ENCODE measurements around the gene SMARCB1.

GRCh38 chr22:23763954-23764353 is 22.8 kb upstream of the SMARCB1 start:
- TF ChIP-seq, protein P1, sequence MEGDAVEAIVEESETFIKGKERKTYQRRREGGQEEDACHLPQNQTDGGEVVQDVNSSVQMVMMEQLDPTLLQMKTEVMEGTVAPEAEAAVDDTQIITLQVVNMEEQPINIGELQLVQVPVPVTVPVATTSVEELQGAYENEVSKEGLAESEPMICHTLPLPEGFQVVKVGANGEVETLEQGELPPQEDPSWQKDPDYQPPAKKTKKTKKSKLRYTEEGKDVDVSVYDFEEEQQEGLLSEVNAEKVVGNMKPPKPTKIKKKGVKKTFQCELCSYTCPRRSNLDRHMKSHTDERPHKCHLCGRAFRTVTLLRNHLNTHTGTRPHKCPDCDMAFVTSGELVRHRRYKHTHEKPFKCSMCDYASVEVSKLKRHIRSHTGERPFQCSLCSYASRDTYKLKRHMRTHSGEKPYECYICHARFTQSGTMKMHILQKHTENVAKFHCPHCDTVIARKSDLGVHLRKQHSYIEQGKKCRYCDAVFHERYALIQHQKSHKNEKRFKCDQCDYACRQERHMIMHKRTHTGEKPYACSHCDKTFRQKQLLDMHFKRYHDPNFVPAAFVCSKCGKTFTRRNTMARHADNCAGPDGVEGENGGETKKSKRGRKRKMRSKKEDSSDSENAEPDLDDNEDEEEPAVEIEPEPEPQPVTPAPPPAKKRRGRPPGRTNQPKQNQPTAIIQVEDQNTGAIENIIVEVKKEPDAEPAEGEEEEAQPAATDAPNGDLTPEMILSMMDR (IDR thresholded peaks at IDR 0.05) = no peak
- TF ChIP-seq POLR2A (IDR thresholded peaks at IDR 0.05) (no peak), EP300 (IDR thresholded peaks at IDR 0.05) (no peak)

Data from tibial nerve (tissue), 4 donors.